Measurements from ENCODE around the gene PAX6. TPM values are rescaled to one million over a fixed set of nuclear protein-coding genes. Genes with fewer than 3 reads are reported as not detected.

PAX6 gene
- total RNA-seq, 4 donors from 2014 or later: not detected

DNA sequence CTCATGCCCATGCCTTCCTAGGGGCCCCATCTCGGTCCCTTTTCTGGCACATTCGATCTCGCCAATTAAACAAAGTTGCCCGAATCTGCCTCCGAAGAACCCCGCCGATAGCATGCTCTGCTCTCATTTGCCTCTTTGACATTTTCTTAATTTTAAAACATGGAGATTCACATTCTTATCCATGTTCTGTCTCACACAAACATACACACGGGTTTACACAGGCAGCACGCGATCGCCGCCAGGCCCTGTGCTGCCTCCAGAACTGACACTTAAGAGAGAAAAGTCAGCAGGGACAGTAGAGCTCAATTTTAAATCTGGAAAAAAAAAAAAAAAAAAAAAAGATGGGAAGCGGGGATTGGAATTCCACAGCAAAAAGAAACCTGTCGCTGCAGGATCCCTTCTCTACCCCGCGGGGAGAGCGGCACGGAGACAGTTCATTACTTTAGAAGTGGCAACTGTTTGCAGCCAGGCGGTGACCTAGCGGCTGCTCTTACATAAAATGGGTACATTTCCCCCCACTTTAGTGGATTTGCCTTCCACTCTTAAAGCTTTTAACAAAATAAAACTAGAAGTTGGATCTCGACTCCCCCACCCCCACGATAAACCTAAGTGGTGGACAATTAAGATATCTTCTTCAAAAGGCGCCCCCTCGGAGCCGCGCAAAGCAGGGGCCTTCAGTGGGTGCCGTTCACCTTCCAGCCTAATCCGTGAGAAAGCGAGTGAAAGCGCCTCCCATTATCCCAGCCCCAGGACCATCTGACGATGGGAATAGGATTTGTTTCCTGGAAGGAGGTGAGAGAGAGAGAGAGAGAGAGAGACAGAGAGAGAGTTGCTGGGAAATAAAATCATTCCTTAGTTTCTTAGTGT, 13.7 kb downstream of the PAX6 start:
- TF ChIP-seq, protein P1, sequence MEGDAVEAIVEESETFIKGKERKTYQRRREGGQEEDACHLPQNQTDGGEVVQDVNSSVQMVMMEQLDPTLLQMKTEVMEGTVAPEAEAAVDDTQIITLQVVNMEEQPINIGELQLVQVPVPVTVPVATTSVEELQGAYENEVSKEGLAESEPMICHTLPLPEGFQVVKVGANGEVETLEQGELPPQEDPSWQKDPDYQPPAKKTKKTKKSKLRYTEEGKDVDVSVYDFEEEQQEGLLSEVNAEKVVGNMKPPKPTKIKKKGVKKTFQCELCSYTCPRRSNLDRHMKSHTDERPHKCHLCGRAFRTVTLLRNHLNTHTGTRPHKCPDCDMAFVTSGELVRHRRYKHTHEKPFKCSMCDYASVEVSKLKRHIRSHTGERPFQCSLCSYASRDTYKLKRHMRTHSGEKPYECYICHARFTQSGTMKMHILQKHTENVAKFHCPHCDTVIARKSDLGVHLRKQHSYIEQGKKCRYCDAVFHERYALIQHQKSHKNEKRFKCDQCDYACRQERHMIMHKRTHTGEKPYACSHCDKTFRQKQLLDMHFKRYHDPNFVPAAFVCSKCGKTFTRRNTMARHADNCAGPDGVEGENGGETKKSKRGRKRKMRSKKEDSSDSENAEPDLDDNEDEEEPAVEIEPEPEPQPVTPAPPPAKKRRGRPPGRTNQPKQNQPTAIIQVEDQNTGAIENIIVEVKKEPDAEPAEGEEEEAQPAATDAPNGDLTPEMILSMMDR (IDR thresholded peaks at IDR 0.05; ENCODE audit: low read depth): no peak

DNA sequence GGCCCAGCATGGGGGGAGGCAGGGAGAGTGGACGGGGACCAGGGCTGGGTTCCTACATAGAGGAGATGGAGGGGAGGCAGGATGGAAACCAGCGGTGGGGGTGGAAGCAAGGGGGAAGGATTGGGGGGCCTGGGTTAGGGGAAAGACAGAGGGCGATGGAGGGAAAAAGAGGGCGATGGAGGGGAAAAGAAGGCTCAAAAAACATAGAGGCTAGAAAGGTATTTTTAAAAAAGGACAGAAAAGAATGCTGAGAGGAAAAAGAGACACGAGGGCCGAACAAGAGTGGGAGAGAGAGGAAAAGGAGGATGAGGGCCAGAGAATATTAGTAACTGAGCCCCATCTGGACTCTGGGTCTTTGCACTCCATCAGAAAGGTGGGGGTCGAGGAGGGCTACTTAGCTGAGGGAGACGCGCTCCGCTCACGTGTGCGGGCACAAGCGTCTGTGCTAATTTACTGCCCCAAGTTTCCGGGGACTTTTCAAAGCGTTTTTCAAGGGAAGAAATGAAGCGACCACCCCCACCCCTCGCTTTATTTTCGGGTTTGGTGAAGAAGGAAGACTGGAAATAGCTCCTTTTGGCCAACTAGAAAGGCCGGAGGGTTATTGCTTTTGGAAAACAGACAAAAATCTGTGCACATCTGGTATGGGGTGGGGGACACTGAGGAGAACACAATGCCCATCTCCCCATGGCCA, 14.5 kb downstream of the PAX6 start:
- TF ChIP-seq, protein P1 (IDR thresholded peaks at IDR 0.05; ENCODE audit: low read depth): no peak

DNA sequence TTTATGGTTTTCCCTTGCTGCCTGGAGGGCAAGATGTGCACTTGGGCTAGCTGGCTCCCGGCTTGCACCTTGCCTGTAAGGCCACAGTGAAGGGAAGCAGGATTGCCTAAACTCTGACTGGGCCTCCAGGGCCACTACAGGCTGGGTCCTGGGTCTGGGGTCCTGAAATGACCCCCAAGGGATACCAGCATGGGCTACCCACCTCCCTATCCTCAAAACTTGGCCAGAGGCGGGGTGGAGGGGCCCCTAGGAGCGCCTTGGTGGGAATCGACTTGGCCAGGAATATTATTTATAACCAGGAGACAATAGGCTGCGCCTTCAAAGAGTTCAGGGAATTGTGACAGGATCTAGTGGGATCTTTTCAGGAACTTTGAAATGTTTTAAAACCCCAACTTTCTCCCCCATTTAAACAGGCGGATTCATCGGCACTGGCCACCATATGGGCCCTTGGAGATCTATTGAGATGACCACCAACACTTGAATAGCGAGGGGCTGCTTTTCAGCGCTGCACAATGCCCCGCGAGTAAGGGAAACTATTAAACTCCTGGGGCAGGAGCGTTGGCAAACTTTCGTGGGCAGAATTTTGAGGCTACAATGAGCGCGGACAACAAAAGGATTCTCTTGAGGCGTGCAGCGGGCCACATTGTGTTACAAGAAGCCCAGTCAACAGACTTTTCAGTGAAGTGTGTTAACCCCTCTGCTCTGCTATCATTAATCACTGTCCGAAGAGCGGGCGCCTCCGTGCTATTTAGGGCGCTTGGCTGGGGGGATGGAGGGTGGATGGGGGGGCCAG, 15.2 kb downstream of the PAX6 start:
- TF ChIP-seq, protein P1 (IDR thresholded peaks at IDR 0.05; ENCODE audit: low read depth): no peak

DNA sequence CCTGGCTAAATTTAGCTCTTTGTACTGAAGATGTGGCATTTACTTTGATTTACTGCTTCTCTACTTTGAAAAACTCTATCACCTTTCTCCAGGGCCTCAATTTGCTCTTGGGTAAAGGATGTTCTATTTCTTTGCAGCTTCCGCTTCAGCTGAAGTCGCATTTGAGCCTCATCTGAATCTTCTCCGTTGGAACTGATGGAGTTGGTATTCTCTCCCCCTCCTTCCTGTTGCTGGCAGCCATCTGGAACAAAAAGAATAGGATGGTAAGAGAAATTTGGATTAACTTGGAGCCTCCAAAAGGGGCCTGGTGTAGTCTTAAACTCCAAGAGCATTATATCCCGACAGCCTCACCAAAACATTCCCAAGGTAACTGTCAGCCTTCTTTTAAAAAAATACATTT, 16.6 kb downstream of the PAX6 start:
- TF ChIP-seq, protein P1 (IDR thresholded peaks at IDR 0.05; ENCODE audit: low read depth): no peak

DNA sequence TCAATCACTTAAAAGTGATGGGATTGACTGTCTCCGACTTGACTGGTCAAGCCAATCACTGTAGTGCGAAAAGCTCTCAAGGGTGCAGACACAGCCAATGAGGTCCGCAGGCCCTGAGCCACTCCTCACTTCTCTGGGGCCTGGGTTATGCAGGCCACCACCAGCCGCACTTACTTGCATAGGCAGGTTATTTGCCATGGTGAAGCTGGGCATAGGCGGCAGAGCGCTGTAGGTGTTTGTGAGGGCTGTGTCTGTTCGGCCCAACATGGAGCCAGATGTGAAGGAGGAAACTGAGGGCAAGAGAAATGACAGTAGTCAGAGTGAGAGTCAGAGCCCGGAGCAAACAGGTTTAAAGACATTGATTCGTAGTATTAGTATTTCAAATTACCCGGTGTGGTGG, 17.9 kb downstream of the PAX6 start:
- TF ChIP-seq, protein P1 (IDR thresholded peaks at IDR 0.05; ENCODE audit: low read depth): no peak

DNA sequence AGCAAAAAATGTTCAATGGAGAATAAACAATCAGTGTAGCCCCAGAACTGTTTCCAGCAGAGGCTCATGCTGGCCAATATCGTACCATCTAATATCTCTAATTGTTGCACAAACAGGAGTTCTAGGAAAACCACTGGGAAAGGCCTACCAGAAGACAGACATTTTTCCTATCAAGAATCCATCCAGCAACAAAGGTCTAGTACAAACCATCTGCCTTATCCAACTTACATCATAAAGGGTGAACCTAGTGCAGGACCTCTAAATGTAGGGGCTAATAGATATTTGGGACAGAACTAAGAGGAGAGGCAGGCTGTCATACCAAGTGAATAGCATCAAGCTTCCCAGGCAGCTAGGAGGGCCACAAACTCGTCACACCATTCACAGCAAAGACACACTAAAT, 18.7 kb downstream of the PAX6 start:
- TF ChIP-seq, protein P1 (IDR thresholded peaks at IDR 0.05; ENCODE audit: low read depth): no peak

DNA sequence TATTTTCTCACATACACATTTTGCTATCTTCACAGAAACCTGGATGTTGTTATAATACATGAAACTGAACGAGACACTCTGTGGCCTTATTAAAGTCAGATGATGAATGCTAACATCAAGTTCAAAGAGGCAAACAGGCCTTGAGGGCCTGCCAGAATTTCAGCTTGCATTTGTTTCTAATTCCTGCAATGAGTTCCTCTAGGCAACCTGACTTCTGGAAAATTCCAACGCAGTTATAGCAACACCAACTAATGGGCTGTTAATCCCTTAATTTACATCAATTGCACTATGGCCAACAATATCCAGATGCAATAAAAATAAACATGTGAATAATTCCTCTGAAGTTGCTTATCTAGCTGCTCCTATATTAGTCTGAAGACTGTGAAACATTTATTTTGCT, 19.1 kb downstream of the PAX6 start:
- TF ChIP-seq, protein P1 (IDR thresholded peaks at IDR 0.05; ENCODE audit: low read depth): no peak
